NK-92 (cell line): ENCODE data around the gene XXYLT1.

ENCODE experiments used
- DNase-seq: peaks from one replicate; lab custom pipeline; 2025; ENCODE audit not compliant: unreplicated experiment; lab: John Stamatoyannopoulos, UW

Gene XXYLT1

DNA sequence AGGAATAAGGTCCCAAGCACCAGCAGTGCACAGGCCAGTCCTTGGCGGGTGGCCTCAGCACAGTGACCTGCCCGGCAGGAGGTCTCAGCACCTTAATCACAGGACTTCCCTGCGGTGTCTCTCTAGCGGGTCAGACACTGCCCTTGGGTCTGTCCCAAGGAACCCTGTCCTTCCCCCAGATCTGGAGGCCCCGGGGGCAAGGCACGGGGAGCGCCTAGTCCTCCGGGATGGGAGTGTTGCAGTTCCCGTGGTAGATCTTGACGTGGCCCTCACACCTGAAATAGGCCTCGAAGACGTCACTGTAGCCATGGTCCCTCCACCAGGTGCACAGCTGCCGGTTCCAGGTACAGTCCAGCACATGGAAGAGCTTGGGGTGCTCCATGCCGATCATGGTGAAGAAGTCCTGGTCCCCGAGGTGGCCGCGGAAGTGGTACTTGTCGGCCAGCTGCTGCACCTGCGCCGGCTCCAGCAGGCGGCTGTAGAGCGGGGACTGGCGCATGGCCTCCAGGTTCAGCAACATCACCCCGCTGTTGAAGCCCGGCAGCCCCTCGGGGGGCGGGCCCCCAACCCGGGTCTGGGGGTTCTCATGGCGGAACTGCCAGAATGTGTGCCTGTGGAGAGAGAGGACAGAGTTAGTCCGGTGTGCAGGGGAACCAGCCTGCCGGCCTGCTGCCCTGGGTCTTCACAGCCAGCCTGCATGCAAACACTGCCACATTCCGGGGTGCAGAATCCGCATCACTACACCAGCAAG is 201.3 kb downstream of the XXYLT1 start:
- no peak for DNase-seq

- no peak for DNase-seq
These were observed 202.6 kb downstream of the XXYLT1 start for GRCh38 chr3:195068084-195069080.

DNA sequence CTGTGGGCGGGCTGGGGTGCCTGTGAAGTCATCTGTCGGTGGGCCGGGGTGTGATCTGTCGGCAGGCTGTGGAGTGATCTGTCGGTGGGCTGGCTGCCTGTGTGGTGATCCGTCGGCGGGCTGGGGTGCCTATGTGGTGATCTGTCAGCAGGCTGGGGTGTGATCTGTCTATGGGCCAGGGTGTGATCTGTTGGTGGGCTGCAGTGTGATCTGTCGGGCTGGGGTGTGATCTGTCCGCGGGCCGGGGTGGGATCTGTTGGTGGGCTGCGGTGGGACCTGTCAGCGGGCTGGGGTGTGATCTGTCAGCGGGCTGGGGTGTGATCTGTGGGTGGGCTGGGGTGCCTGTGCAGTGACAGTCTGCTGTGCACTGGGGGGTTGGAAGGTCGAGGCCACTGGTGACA is 204.5 kb downstream of the XXYLT1 start:
- no peak for DNase-seq

- DNase-seq, result no peak
These were observed 205.1 kb downstream of the XXYLT1 start for GRCh38 chr3:195065864-195066185.

- no peak for DNase-seq
These were observed 205.7 kb downstream of the XXYLT1 start for GRCh38 chr3:195065142-195065863.

DNA sequence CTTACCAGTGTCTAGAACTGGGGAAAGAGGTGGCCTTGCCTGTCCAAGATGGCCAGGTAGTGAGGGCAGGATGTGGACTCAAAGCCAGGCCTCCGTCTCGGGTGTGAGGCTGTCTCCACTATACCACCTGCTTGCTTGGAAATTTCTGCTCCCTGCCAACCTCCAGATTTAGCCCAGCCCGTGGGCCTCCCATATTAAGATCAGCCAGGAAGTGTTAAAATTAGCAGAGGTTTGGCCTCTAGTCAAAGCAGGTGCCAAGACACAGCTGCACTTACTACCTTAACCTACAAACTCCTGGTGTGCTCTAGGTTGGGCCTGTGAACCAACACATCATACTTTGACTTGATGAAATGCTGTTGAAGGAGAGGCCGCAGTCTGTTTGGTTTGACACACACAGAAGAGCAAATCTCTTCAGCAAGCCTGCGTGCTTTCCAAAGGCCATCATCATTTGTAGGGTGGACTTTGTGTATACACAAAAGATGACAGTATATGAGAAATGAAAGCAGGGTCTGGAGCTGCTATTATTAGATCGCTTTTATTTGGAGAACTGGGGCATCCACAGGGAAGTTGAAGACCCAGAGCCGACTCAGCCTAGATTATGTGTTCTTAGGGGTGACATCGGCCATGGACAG is 206.5 kb downstream of the XXYLT1 start:
- DNase-seq, result no peak

GRCh38 chr3:195063581-195064193 is 207.3 kb downstream of the XXYLT1 start:
- DNase-seq, result no peak

GRCh38 chr3:195062866-195063540 is 208.0 kb downstream of the XXYLT1 start:
- DNase-seq, result no peak

- DNase-seq, result no peak
These were observed 209.0 kb downstream of the XXYLT1 start for GRCh38 chr3:195061756-195062655.

- no peak for DNase-seq
These were observed 210.2 kb downstream of the XXYLT1 start for GRCh38 chr3:195060531-195061291.

DNA sequence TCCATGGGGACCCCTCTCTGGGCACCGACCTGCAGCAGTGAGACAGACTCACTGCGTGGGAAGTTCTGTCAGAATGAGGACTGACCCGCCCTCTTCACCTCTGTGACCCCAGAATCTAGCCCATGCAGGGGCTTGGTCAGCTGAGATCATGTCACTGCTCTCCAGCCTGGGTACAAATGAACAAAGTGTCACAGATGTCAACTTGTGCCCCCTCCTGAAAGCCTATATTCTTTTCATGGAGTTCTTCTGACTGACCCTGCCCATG is 210.8 kb downstream of the XXYLT1 start:
- no peak for DNase-seq

- no peak for DNase-seq
These were observed 211.3 kb downstream of the XXYLT1 start for GRCh38 chr3:195059471-195060216.

DNA sequence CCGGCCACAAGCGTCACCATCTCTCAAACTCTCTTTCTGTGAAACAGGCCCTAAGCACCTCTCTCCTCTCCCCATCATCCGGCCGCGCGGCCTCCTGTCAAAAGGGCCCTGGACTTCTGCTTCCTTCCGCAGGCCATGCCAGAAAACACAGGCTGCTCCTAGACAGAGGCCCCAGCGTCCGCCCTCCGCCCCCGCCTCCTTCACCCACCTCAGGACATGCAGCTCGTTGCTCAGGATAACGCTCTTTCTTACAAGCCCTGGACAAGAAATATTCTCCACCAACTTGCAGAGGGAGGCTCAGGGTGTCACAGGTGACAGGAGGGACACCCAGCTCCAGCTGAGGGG is 212.0 kb downstream of the XXYLT1 start:
- DNase-seq, result no peak

- DNase-seq, result no peak
These were observed 212.5 kb downstream of the XXYLT1 start for GRCh38 chr3:195058336-195059005.

GRCh38 chr3:195057716-195058115 is 213.2 kb downstream of the XXYLT1 start:
- no peak for DNase-seq

- no peak for DNase-seq
These were observed 214.5 kb downstream of the XXYLT1 start for GRCh38 chr3:195056506-195056905.

DNA sequence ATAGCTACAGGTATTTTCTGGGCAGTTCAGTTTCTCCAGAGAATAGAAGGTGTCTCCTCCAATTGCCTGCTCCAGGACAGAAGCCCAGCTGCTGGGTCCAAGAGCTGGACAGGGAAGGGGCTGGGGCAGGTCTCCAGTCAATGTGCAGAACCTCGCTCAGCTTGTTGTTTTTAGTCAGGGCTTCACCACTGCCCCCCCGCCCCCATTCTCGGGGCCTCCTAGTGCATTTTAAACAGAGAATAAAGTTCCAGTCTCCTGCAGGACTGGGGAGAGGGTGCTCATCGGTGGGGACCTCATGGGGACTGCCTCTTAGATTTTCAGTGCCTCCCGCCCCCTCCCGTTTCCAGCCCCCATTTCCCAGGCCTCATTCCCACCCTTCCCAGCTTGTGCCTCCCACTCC is 216.6 kb downstream of the XXYLT1 start:
- DNase-seq, result no peak
